Motor neuron (in vitro differentiated cells): ENCODE data around the gene CEP192. TPM values are rescaled to one million over a fixed set of nuclear protein-coding genes. Genes with fewer than 3 reads are reported as not detected.
"Not testable (repeated sequence)": the region's sequence is repeated elsewhere in the genome, so short reads cannot be mapped to it uniquely, and the experiment has no call there.

Source experiments
- ATAC-seq, 8 experiments: fragments of 200-7000 bp; cut with Tn5 transposase; replicated peaks in 6 of 8; 2 replicates each; pipeline ENCODE4 v1.8.0; 2021; ENCODE audit warnings: mild to moderate bottlenecking in 8 of 8, moderate library complexity in 8 of 8
- H3K27ac ChIP-seq, 2 donors: fragments of 250-450 bp; sonication (Bioruptor Pico); 2 replicates each; pipeline ENCODE4 v1.9.0; 2021; ENCODE audit warnings: antibody characterized with exemption in 2 of 2, mild to moderate bottlenecking in 2 of 2, moderate library complexity in 1 of 2
- H3K4me1 ChIP-seq, 2 donors: fragments of 250-450 bp; sonication (Bioruptor Pico); replicated peaks in 1 of 2; 2 replicates each; pipeline ENCODE4 v1.6.1; 2021; ENCODE audit warnings: antibody characterized with exemption in 2 of 2, mild to moderate bottlenecking in 2 of 2, moderate library complexity in 1 of 2
- H3K4me3 ChIP-seq, 5 donors: fragments of 250-450 bp; sonication (Bioruptor Pico); 2 replicates each; pipeline ENCODE4 v1.9.0; 2021; ENCODE audit warnings: antibody characterized with exemption in 5 of 5, mild to moderate bottlenecking in 5 of 5, moderate library complexity in 4 of 5
- WGBS, 10 experiments: fragments of 450-650 bp; shearing (Covaris generic); methylation state at CpG; one replicate each; pipeline ENCODE4 v1.0.0; 2022; 5-methylcytosine and 5-hydroxymethylcytosine counted together
- in situ Hi-C, 9 experiments: fragments of 400-800 bp; cut with MboI; loops; one replicate each; pipeline ENCODE4 v1.15.0; 2021; ENCODE audit warnings: low sequenced_read_pairs in 9 of 9, low pct_unique_long_range_greater_than_20kb in 2 of 9; ENCODE audit not compliant: unreplicated experiment in 9 of 9
- total RNA-seq, 8 experiments: library from RNA; unstranded; fragments of 300-600 nt; gene quantifications; 2 replicates each; pipeline versions ENCODE4 v1.2.3 to v1.2.4, GENCODE V29; 2022

CEP192 gene
- total RNA-seq, 8 experiments from 2014 or later, result 12.0 to 31.6 (median 22.0) TPM

- H3K27ac ChIP-seq, result no peak overlapping the region
- in situ Hi-C loops, result no loop called here
- 81 to 100% (median 97%) methylated on average over 2 to 5 of the region's 6 CpGs; no CpG with 5 or more reads in 1 of the 10 experiments for WGBS, 10 experiments
- no peaks in the 10 kb centered on the region for H3K4me1 ChIP-seq
- no peak overlapping the region for H3K4me3 ChIP-seq
- ATAC-seq, result no peak
Measured at GRCh38 chr18:13051159-13051558, 60.0 kb downstream of the CEP192 start.

DNA sequence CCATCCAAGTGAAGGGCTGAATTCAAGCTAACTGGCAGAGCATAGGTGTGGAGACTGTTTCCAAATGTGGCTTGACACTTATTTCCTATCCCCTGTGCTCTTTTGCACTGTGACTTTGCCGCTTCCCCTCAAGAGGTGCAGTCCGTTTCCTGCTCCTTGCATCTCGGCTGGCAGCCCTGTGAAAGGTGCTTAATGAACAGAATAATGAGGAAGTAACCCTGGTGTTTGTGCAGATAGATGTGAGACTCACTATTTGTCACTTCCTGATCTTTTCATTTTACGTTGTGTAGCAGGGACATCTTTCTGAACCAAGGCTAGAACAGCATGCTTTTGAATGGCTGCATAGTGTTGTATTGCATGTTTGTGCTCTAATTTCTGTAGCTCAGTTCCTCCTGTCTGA, 60.8 kb downstream of the CEP192 start:
- H3K4me1 ChIP-seq, result no peaks in the 10 kb centered on the region
- 57 to 100% (median 95%) methylated on average over 1 to 4 of the region's 4 CpGs; no CpG with 5 or more reads in 2 of the 10 experiments for WGBS, 10 experiments
- H3K27ac ChIP-seq, result no peak overlapping the region
- H3K4me3 ChIP-seq, result no peak overlapping the region
- no peak for ATAC-seq
- in situ Hi-C loops, result no loop called here

DNA sequence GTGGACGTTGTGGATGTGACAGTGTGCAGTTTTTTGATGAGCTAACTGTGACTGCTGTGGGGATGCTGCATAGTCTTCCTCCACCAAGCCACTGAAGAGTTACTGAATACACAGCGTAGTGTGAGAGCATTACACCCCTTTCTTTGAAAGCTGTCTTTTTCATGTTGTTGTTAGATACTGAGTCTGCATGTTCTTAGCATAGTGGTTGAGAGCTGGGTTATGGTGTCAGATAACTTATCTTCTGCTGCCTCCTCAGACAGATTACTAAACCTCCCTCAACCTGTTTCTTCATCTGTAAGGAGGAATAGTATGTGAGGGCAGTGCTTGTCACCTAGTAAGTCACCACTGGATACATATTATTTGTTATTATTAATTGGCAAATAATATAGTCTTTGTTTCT, 63.2 kb downstream of the CEP192 start:
- 92 to 100% (median 100%) methylated on average over 1 to 2 of the region's 2 CpGs; no CpG with 5 or more reads in 3 of the 10 experiments for WGBS, 10 experiments
- in situ Hi-C loops, result no loop called here
- Histone ChIP-seq H3K4me1 (no peaks in the 10 kb centered on the region), H3K4me3 (no peak overlapping the region), H3K27ac (no peak overlapping the region)
- no peak for ATAC-seq

GRCh38 chr18:13061630-13062189, 70.5 kb downstream of the CEP192 start:
- no peaks in the 10 kb centered on the region for H3K4me1 ChIP-seq
- no peak for ATAC-seq
- no peak overlapping the region for H3K4me3 ChIP-seq
- WGBS, 10 experiments, result 83 to 100% (median 98%) methylated on average over 1 to 4 of the region's 4 CpGs; no CpG with 5 or more reads in 6 of the 10 experiments
- in situ Hi-C loops, result no loop called here
- H3K27ac ChIP-seq, result no peak overlapping the region

DNA sequence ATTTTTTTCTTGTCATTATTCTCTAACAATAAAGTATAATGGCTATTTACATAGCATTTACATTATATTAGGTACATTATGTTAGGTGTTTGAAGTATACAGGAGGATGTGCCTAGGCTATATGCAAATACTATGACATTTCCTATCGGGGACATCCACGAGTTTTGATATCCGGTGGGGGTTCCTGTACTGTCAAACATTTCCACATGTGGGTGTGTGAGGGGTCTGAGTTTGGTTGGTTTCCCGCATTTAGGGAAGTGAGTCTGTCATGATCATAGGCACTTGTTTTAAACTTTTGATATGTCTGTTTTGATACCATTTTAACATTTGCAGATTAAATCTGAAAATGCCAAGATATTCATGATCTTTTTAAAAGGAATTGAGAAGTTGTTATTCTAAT, 76.0 kb downstream of the CEP192 start:
- no peak overlapping the region for H3K4me3 ChIP-seq
- in situ Hi-C loops, result no loop called here
- H3K27ac ChIP-seq, result no peak overlapping the region
- no peak for ATAC-seq
- H3K4me1 ChIP-seq, result no peaks in the 10 kb centered on the region
- whole genome bisulfite sequencing, 10 experiments, result 72 to 100% (median 80%) methylated on average over 1 to 4 of the region's 4 CpGs; no CpG with 5 or more reads in 2 of the 10 experiments

GRCh38 chr18:13067966-13068365, 76.8 kb downstream of the CEP192 start:
- Histone ChIP-seq H3K4me1 (no peaks in the 10 kb centered on the region), H3K4me3 (no peak overlapping the region), H3K27ac (no peak overlapping the region)
- in situ Hi-C loops, result no loop called here
- ATAC-seq, result no peak
- WGBS, 10 experiments, result 85 to 100% (median 92%) methylated on average over 2 to 7 of the region's 7 CpGs; no CpG with 5 or more reads in 1 of the 10 experiments

GRCh38 chr18:13070460-13070859, 79.3 kb downstream of the CEP192 start:
- ATAC-seq, result no peak
- WGBS, 10 experiments, result 72 to 100% (median 93%) methylated on average over 2 to 4 of the region's 5 CpGs; no CpG with 5 or more reads in 3 of the 10 experiments
- Histone ChIP-seq H3K27ac (no peak overlapping the region), H3K4me3 (no peak overlapping the region), H3K4me1 (no peaks in the 10 kb centered on the region)
- in situ Hi-C loops, result no loop called here

DNA sequence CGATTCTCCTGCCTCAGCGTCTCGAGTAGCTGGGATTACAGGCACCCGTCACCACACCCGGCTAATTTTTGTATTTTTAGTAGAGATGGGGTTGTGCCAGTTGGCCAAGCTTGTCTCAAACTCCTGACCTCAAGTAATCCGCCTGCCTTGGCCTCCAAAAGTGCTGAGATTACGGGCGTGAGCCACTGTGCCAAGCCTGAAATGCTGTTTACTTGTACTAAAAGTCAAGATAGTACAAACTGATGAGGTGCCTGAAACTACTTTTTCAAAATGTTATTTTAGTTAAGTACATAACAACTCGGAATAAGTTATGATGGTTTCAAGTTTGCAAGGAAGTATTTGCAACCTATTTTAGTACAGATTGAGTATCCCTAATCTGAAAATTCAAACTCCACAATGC, 85.7 kb downstream of the CEP192 start:
- in situ Hi-C loops, result loop anchor here in 1 of 9 experiments (25.0 kb wide), 1 partner anchor 90 kb away; the partner anchor contains the start of gene CEP192
- H3K4me3 ChIP-seq, result no peak overlapping the region
- ATAC-seq, result no peak
- H3K4me1 ChIP-seq, result no peaks in the 10 kb centered on the region
- 55 to 100% (median 88%) methylated on average over 4 to 7 of the region's 9 CpGs; no CpG with 5 or more reads in 1 of the 10 experiments for WGBS, 10 experiments
- H3K27ac ChIP-seq, result no peak overlapping the region

- in situ Hi-C loops, result loop anchor here in 1 of 9 experiments (25.0 kb wide), 1 partner anchor 90 kb away; the partner anchor contains the start of gene CEP192
- ATAC-seq, result no peak
- 63 to 100% (median 90%) methylated on average over 1 to 2 of the region's 2 CpGs; no CpG with 5 or more reads in 2 of the 10 experiments for WGBS, 10 experiments
- Histone ChIP-seq H3K4me1 (no peaks in the 10 kb centered on the region), H3K4me3 (no peak overlapping the region), H3K27ac (no peak overlapping the region)
Measured at GRCh38 chr18:13077473-13077872, 86.3 kb downstream of the CEP192 start.

DNA sequence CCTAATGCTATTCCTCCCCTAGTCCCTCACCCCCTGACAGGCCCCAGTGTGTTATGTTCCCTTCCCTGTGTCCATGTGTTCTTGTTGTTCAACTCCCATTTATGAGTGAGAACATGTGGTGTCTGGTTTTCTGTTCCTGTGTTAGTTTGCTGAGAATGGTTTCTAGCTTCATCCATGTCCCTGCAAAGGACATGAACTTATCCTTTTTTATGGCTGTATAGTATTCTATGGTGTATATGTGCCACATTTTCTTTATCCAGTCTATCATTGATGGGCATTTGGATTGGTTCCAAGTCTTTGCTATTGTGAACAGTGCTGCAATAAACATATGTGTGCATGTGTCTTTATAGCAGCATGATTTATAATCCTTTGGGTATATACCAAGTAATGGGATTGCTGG, 86.9 kb downstream of the CEP192 start:
- not testable (repeated sequence) for H3K4me1 ChIP-seq, H3K27ac ChIP-seq, H3K4me3 ChIP-seq, ATAC-seq
- in situ Hi-C loops, result loop anchor here in 1 of 9 experiments (25.0 kb wide), 1 partner anchor 91 kb away; the partner anchor contains the start of gene CEP192

- 89 to 100% (median 99%) methylated on average over 1 to 4 of the region's 4 CpGs for WGBS, 10 experiments
- ATAC-seq, result no peak
- H3K4me3 ChIP-seq, result no peak overlapping the region
- H3K4me1 ChIP-seq, result no peaks in the 10 kb centered on the region
- no peak overlapping the region for H3K27ac ChIP-seq
- in situ Hi-C loops, result loop anchor here in 1 of 9 experiments (25.0 kb wide), 1 partner anchor 100 kb away; the partner anchor contains the start of gene CEP192
Measured at GRCh38 chr18:13086906-13087305, 95.7 kb downstream of the CEP192 start.

DNA sequence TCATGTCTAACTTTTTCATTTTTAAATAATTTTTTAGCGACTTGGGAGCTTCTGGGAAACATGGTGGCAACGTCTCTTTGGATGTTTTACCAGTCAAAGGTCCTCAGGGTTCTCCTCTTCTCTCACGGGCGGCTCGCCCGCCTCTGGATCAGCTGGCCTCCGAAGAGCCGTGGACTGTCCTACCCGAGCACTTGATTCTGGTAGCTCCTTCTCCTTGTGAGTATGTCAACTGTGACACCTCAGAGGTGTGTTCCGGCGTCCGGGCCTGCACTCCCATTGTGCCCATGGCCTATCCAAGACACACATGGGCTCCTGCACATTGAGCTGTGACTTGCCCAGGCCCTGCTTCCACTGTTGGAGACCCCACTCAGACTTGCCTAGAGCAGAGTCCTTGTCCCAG, 104.3 kb downstream of the CEP192 start:
- in situ Hi-C loops, result loop anchor here in 1 of 9 experiments (25.0 kb wide), 1 partner anchor 108 kb away; the partner anchor contains the start of gene CEP192
- no peaks in the 10 kb centered on the region for H3K4me1 ChIP-seq
- no peak overlapping the region for H3K4me3 ChIP-seq
- WGBS, 10 experiments, result 82 to 100% (median 100%) methylated on average over 1 to 11 of the region's 12 CpGs; no CpG with 5 or more reads in 3 of the 10 experiments
- no peak for ATAC-seq
- no peak overlapping the region for H3K27ac ChIP-seq

DNA sequence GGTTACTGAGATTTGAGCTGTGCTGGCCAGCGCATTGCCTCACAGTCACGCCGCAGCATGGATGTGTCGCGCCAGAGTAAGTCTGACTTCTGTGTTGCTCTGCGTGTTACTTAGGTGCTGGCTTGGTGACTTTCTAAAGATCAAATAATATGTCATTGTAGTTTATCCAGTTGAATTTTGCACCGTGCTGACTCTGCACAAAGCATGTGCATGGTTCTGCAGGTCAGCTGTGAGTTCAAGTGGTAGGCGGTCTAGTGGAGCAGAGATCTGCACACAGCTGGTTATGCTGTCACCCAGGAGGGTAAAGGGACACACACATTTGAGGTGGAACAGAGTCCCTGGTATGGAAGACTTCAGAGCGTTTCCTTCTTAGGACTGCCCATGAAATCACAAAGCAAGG, 105.1 kb downstream of the CEP192 start:
- no peak overlapping the region for H3K27ac ChIP-seq
- H3K4me3 ChIP-seq, result no peak overlapping the region
- WGBS, 10 experiments, result 83 to 100% (median 100%) methylated on average over 1 to 9 of the region's 9 CpGs; no CpG with 5 or more reads in 3 of the 10 experiments
- in situ Hi-C loops, result loop anchor here in 1 of 9 experiments (25.0 kb wide), 1 partner anchor 109 kb away; the partner anchor contains the start of gene CEP192
- ATAC-seq, result no peak
- H3K4me1 ChIP-seq, result no peaks in the 10 kb centered on the region
